ENCODE measurements around the gene CRELD2.

Gene CRELD2

DNA sequence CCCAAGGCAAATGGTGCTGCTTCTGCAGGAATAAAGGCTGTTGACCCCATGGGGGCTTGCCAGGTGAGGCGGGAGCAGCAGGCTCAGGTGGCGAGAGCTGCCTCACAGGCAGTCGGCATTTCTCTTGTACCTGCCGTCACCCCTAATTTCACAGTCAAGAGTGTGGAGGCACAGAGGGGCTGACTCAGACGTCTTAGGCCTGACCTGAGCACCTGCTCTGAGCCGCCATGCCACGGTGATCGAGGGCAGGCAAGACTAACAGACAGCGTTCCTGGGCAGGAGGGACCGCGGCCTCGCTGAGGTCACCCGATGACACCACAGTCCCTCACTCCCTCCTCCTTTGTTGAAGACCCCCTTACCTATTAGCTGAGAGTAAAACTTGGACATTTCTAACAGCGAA, 5.4 kb upstream of the CRELD2 start:
- DNase-seq (ENCODE audit: low spot score) = no peak

DNA sequence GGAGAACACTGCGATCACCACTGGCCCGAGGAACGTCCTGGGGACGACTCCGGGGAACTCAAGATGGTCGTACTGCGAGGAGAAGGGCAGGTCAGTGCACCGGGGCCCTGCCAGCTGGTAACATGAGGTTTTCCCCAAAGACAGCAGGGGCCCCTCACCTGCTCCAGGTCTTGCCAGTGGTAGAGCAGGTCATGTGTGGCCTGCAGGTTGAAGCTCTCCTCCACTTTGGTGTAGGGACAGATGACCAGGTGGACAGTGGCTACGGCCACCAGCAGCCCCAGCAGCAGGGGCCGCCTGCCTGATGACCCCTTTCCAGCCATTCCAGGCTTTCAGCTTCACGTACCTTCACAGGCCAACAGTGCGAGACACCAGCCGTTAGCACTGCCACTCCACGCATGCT, 5.0 kb upstream of the CRELD2 start:
- DNase-seq (ENCODE audit: low spot score) = no peak

DNA sequence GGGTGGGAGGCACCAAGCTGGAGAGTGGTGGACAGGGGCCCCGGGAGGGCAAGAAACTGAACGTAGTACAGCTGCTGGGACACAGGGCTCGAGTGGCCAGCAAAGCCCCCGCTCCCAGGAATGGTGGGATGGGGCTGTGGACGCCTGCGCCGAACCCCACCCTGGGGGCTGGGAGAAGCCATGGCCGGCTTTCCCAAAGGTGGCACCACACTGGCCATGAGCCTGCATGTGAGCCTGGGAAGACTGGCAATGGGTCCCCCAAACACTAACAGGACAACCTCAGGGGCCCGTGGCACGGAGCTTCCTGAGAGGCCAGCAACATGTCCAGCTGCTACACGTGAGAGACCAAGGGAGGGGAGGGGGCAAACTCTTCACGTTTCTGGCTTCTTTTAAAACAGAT, 4.2 kb upstream of the CRELD2 start:
- no peak for DNase-seq (ENCODE audit: low spot score)

DNA sequence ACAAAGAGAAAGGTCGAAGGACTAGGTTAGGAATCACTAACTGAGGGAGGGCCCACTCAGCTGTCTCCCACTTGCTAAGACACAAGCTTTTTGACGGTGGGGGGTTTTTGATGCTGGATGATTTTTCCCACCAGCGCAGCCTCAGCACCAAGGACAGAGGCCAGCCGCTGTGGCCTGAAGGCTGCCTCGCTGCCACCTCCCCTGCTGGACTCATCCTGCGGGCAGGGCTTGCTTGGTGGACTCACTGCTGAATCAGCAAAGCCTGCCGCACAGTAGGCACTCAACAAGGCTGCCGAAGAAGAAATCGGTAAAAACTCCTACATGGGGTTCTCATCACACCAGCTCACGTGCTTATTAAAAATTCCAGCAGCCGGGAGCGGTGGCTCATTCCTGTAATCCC, 2.8 kb upstream of the CRELD2 start:
- no peak for DNase-seq (ENCODE audit: low spot score)

DNA sequence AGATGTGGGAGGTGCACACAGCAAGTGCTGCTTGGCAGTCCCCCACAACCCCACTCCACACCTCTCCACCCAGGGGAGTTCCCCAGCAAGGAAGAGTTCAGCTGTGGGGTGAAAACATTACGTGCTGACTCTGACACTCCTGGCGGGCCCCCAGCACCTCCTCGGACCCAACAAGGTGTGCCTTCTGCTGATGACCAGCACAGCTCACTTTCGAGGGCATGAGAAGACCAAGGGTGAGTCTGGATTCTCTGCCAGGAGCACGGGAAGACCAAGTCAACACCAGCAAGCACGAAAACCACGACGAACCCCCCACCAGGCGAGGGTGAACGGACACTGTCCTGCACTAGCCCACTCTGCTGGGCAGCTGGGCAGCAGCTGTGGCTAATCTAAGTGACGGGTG, 1.6 kb upstream of the CRELD2 start:
- no peak for DNase-seq (ENCODE audit: low spot score)

DNA sequence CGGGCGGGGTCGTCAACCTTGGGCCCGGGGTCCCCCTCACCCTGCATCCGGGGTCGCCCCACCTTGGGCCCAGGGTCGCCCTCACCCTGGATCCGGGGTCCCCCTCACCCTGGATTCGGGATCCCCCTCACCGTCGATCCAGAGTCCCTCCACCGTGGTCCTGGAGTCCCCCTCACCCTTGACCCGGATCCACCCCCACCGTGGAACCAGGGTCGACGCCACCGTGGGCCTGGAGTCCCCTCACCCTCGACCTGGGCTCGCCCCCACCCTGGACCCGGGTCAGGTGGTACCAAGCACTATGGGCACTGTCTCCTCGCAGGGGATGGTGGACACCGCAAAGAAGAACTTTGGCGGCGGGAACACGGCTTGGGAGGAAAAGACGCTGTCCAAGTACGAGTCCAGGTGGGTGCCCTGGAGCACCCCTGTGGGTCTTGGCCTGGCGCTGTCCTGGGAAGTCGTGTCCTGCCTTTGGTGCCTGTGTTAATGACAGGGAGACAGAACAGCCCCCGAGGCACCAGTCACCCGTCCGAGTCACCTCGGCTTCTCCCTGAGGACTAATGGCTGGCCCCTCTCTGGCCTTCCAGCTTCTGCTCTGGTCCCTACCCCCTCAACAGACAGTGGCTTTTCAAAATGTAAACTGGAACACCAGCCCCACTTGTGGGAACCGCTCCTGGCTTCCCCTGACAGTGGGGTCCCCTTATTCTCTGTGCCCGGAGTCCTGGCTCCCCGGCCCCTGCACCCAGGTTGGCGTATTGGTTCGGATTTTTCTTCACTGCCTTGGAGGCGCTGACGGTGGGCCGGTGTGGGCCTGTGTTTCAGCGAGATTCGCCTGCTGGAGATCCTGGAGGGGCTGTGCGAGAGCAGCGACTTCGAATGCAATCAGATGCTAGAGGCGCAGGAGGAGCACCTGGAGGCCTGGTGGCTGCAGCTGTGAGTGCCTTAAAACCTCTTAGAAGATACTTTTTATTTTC, 762 bp downstream of the CRELD2 start:
- no peak for DNase-seq (ENCODE audit: low spot score)

DNA sequence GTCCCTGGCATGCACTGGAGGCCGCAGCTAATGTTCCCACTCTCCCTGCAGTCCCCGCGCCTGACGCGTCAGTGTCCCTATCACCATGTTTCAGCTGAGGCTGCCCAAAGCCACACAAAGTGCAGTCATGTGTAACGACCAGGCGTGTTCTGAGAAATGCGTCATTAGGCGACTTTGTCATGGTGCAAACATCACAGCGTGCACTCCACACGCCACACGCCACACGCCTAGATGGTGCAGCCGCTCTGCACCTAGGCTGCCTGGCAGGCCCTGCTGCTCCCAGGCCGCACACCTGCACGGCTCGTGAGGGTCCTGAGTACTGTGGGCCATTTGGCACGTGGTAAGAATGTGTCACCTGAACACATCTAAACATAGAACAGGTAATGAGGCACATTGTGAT, 2.4 kb downstream of the CRELD2 start:
- no peak for DNase-seq (ENCODE audit: low spot score)

DNA sequence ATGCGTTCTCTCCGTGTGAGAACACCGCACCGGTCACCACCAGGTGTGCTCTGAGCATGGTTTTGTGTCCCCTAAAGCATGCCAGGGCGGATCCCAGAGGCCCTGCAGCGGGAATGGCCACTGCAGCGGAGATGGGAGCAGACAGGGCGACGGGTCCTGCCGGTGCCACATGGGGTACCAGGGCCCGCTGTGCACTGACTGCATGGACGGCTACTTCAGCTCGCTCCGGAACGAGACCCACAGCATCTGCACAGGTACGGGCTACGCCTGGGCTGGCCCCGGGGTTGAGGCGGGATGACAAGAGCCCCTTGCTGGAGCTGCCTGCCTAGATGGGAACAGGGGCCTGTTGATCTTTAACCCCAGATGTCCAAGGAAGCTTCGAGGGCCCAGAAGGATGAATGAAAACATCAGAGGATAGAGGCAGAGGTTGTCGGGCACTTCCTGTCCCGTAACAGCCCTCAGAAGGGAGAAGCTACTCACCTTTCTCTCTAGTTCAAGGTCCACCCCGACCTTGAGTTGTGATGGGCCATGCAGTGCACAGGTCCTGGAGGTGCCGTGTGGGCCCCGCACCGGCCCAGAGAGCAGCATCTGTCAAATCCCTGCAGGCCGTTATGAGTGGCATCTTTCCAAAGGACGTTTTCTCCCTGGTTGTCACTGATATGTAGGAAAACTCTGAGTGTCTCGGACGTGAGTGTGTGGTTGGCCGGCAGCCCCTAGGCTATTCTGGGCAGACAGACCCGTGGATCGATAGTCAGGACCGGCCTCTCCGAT, 3.3 kb downstream of the CRELD2 start:
- no peak for DNase-seq (ENCODE audit: low spot score)

DNA sequence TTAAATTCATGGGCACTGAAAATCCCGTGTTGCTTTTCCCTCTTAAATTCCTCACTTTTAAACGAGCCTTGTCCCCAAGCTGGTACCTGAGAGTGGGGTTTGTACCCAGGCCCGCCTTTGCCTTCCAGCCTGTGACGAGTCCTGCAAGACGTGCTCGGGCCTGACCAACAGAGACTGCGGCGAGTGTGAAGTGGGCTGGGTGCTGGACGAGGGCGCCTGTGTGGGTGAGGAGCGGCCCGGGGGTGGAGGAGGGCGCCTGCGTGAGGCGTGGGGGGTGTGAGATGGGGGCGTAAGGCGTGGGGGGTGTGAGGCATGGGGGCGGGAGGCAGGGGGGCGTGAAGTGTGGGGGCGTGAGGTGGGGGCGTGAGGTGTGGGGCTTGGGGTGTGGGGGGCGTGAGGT, 4.0 kb downstream of the CRELD2 start:
- DNase-seq (ENCODE audit: low spot score) = no peak

DNA sequence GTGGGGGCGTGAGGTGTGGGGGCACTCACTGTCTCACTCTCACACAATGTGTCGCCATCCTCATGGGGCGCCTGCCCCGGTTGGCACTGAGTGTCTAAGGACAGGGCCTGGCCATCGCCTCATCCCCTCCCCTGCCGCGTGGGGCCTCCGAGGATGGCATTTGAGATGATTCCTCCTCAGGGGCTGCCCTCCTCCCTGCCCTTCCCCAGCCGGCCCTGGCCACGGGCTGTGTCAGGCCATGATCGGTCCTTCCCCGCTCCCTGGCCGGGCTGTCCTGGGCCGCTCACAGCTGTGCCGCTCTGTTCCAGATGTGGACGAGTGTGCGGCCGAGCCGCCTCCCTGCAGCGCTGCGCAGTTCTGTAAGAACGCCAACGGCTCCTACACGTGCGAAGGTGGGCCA, 4.5 kb downstream of the CRELD2 start:
- no peak for DNase-seq (ENCODE audit: low spot score)

DNA sequence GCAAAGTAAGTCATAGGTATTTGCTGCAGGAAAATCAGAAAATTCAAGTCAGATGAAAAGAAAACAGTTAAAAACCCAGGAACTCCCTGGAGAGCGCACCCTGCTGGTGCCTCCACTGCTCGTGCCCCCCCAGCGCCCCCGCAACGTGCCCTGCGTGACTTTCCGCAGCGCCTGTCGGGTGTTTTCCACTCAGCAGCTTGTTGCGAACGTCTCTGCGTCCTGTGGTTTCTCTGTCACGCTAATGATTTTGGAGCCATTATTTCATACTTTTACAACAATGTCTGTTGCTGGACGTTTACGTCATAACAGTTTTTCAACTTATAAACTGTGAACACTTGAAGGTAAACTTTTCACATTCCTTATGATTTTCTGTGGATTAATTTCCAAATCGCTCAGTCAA, 5.0 kb downstream of the CRELD2 start:
- DNase-seq (ENCODE audit: low spot score) = no peak

DNA sequence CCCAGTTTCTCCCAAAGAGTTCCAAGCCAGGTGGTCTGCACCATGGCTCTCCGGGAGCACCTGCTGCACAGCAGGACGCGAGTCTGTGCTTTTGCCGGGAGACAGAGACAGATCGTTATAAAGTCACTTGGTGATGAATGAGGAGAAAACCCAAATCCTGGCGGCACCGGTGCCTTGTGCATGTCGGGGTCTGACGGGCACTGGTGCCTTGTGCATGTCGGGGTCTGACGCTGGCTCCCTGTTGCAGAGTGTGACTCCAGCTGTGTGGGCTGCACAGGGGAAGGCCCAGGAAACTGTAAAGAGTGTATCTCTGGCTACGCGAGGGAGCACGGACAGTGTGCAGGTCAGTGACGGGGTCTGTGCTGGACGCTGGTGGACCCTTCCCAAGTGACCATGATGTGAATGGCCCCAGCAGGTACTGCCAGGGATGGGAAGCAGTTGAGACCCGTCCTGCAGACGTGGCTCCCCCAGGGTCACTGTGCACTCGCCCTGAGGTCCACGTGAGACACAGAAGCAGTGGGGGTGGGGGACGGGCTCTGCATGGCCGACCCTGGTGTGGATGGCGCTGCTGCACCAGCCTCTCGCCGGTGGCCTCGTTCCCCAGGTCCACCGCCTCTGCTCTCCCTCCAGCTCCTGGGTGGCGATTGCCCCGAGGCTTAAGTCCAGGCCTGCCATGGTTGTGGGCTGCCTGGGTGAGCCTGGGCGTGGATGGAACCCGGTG, 5.8 kb downstream of the CRELD2 start:
- DNase-seq (ENCODE audit: low spot score) = no peak

DNA sequence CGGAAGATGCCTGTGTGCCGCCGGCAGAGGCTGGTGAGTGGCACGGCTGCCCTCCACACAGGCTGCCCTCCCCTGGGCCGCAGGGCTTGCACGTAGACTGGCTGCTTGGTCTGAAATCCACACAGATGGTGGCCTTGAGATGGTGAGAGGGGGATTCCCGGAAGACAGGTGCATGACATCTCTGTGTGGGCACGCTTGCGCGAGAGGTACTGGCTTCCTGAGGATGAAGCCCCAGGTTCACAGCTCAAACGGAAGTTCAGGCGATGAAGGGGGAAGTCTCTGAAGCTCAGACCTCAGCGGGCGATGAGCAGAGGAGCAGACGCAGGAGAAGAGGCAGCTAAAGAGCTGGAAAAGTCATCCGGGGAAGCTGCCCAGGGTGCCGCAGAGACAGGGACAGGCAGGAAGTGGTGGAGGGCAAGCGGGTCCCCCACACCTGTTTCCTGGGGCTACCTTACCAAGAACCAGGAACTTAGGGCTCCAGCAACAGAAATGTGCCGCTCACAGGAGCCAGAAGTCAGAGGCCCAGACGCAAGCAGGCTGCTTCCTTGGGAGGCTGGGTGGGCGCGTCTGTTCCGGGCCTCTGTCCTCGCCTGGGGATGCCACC, 7.2 kb downstream of the CRELD2 start:
- DNase-seq (ENCODE audit: low spot score) = peak; percentile 37

DNA sequence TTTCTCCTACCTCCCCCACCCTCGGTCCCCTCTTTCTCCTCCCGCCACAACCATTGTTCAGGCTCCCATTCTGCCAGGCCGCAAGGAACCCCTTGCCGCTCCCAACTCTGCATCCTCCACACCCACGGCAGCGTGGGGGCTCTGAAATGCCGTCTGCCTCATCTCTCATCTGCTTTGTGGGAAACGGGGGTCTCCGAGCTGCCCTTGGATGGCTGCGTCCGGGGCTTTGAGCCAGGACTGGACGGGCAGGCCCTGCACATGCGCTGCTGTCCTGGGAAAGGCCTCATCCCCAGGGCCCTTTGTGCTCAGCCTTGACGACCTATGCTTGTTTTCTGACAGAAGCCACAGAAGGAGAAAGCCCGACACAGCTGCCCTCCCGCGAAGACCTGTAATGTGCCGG, 8.5 kb downstream of the CRELD2 start:
- DNase-seq (ENCODE audit: low spot score) = no peak

DNA sequence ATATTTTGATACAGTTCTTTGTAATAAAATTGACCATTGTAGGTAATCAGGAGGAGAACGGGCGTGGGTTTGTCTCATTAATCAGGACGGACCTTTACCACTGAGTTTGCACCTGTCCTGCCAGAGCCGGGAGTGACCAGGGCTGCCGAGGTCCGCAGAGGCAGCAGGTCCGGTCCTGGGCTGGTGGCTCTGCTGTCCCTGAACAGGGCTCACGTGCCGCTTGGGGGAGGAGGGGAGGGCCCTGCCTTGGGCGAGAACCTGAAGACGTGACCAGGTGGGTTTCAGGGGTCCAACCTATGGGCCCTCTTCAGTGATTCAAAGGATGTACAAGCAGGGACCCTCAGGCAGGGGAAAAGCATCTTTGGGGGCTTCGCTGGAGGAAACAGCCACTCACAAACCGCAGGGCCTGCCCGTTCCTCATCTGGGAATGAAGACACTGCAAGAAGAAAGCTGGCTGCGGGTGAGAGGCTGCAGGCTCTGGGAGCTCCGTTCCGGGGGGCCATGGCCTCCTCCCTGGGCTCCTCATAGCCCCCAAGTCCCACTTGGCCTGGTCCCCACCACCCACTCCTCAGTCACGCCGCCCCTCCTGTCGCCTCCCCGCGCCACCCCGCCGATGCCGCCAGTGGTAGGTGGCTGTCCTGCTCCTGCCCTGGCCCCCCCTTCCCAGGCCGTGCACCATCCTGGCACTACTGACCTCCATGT, 9.2 kb downstream of the CRELD2 start:
- no peak for DNase-seq (ENCODE audit: low spot score)

DNA sequence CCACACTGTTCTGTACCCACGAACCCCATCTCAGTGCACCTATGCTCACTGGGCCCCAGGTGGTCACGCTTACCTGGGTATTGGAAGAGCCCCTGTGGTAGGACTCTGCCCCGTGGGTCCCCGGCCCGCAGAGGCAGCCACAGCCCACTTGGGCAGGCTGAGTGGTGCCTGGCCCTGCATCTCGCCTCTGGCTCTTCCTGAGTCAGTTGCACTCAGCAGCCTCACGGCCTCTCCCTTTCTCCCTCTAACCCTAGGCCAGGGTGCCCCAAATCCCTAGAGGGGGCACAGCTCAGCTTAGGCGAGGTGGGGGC, 9.7 kb downstream of the CRELD2 start:
- no peak for DNase-seq (ENCODE audit: low spot score)

DNA sequence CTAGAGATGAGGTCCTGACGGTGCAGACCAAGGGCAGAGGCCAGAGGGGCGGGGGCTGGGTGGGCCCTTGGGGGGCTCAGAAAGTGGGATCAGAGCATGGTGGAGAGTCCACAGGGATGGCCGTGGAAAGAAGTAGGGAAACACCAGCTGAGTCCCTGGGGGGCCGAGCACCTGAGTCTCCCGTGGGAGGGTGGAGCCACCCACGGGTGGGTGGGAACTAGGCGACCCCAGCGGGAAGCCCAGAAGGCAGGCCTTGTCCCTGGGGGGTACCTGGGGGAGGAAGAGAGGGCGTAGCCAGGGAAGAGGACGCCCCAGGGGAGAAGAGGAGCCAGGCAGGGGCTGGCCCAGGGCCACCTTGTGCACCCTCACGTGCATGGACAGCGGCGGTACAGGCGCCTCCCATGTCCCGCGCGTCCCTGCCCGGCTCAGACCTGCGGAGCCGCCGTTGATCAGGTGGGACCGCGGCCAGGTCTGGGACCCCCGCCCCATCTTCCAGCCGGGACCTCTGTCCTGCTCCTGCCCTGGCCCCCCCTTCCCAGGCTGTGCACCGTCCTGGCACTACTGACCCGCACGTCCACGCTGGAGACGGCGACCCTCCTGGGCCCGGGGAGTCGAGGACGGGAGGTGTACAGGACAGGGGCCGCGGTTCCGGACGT, 10.2 kb downstream of the CRELD2 start:
- no peak for DNase-seq (ENCODE audit: low spot score)

DNA sequence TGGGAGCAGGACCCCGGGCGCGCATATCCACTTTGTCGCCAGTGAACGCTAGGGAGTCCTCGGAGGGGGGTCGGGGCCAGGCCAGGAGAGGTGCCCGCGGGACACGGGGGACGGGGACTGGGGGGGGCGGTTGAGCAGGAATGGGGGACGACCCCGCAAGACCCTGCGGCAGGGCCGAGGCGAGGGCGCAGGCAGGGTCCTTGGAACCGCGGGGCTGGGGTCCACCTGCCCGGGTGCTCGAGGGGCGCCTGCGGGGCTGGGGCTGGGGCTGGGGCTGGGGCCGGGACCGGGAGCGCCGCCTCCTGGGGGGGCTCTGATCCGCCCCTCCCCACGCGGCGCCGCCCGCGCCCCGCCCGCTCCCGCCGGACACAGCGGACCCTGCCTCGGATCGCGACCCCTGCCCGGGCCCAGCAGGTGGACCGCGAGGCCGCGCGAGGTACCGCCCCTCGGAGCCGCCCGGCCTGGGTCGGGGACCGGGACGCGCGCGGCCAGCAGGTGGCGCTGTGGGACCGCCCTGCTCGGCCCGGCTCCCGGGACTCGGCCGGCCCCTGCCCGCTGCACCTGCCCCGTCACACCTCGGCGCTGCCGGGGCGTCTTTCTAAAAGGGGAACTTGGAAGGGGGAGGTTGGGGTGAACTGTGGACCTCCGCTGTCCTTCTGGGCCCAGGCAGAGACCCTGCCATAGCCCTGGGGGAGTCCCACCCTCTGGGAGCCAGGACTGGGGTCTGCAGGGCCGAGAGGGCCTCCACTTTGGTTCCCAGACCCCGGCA, 11.0 kb downstream of the CRELD2 start:
- DNase-seq (ENCODE audit: low spot score) = peak; percentile 85

DNA sequence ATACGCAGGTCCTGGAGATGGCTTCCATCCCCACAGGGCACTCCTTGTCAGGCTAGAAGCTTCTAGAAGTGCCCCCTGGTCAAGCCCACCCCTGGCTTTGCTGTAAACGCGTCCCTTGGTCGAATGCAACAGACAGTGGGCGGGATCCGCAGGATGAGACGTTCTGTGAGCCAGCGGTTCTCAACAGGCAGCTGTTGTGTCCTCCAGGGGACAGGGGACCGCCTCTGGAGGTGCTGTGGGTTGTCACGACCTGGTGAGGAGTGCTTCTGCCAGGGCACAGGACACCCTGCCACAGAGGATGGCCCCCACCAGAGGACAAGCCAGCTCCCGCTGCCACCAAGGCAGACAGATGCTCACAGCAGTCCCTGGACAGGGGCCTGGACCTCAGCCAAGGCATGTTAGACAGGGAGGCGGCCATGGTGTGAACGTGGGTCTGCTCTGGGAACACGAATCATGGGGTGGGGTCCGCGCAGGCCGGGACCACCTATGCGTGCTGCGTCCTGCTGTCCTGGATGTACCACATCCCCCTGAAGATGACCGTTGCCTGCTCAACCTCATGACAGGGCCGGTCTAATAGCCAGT, 11.7 kb downstream of the CRELD2 start:
- no peak for DNase-seq (ENCODE audit: low spot score)
